ENCODE data around the gene PTH2R.
"Not testable (repeated sequence)": the region's sequence is repeated elsewhere in the genome, so short reads cannot be mapped to it uniquely, and the experiment has no call there.

Gene PTH2R

DNA sequence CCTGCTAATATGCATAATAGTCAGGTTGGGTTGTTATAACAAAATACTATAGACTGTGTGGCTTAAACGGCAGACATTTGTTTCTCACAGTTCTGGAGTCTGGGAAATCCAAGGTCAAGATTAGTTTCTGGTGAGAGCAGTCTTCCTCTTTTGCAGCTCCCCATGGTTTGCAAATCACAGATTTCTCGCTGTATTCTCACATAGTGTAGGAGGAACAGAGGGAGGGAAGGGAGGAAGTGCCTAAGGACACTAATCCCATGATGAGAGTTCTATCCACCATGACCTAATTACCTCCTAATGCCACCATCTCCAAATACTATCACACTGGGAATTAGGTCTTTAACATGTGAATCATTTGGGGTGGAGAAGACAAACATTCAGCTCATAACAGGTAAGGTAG, 20.1 kb upstream of the PTH2R start:
- no peak overlapping the region for H3K27ac ChIP-seq (ENCODE audit: low read depth, low read length)
- no peaks in the 10 kb centered on the region for H4K20me1 ChIP-seq (ENCODE audit: control insufficient read depth, insufficient read depth, low read depth, low read length)
- H3K9me3 ChIP-seq (ENCODE audit: control insufficient read depth, insufficient read depth, low read length), result no peaks in the 10 kb centered on the region
- no peaks in the 10 kb centered on the region for H3K36me3 ChIP-seq (ENCODE audit: control insufficient read depth, low read length)
- H3K9me2 ChIP-seq (replicated peaks; ENCODE audit: control insufficient read depth, low read length), result no peaks in the 10 kb centered on the region
- no peaks in the 10 kb centered on the region for H3K4me1 ChIP-seq (ENCODE audit: control insufficient read depth, low read length)
- H3K27me3 ChIP-seq (ENCODE audit: control insufficient read depth, low read length), result peaks cover 27% of the 10 kb centered on the region
- no peaks in the 10 kb centered on the region for H3K79me2 ChIP-seq (ENCODE audit: control insufficient read depth, low read length)
- H3F3A ChIP-seq (ENCODE audit: control insufficient read depth, insufficient read depth), result no peaks in the 10 kb centered on the region
- TF ChIP-seq, protein P1, sequence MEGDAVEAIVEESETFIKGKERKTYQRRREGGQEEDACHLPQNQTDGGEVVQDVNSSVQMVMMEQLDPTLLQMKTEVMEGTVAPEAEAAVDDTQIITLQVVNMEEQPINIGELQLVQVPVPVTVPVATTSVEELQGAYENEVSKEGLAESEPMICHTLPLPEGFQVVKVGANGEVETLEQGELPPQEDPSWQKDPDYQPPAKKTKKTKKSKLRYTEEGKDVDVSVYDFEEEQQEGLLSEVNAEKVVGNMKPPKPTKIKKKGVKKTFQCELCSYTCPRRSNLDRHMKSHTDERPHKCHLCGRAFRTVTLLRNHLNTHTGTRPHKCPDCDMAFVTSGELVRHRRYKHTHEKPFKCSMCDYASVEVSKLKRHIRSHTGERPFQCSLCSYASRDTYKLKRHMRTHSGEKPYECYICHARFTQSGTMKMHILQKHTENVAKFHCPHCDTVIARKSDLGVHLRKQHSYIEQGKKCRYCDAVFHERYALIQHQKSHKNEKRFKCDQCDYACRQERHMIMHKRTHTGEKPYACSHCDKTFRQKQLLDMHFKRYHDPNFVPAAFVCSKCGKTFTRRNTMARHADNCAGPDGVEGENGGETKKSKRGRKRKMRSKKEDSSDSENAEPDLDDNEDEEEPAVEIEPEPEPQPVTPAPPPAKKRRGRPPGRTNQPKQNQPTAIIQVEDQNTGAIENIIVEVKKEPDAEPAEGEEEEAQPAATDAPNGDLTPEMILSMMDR (IDR thresholded peaks at IDR 0.05; ENCODE audit: low read depth, low read length, poor library complexity, severe bottlenecking), result no peak
- no peak overlapping the region for H3K4me3 ChIP-seq (ENCODE audit: low read length)
- H3K4me2 ChIP-seq (ENCODE audit: low read length), result no peak overlapping the region

DNA sequence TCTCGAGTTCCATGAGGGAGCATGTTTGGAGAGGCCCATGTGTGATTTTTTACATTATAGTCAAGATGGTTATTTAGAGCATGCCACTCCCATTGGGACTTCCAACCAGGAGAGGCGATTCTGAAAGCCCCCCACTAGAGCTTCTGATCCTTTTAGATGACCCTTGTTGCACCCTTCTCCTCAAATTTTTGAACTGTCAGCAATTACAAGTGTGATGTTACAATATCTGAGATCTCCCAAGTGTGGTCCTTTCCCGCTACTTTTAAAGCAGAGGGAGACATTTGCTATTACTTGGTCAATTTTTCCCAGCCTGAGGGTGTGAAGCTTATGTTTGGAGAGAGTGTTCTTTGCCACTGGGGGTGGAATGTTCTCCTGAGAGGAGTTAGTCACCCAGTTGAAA, 16.7 kb upstream of the PTH2R start:
- H3F3A ChIP-seq (ENCODE audit: control insufficient read depth, insufficient read depth), result no peaks in the 10 kb centered on the region
- no peaks in the 10 kb centered on the region for H3K36me3 ChIP-seq (ENCODE audit: control insufficient read depth, low read length)
- no peaks in the 10 kb centered on the region for H4K20me1 ChIP-seq (ENCODE audit: control insufficient read depth, insufficient read depth, low read depth, low read length)
- no peak overlapping the region for H3K27ac ChIP-seq (ENCODE audit: low read depth, low read length)
- 0 out of 2 replicates have a peak, but pooled peaks cover 3% of the 10 kb centered on the region for H3K27me3 ChIP-seq (ENCODE audit: control insufficient read depth, low read length)
- TF ChIP-seq, protein P1 (IDR thresholded peaks at IDR 0.05; ENCODE audit: low read depth, low read length, poor library complexity, severe bottlenecking), result no peak
- no peak for TF ChIP-seq EZH2phosphoT487 (IDR thresholded peaks at IDR 0.05; ENCODE audit: borderline replicate concordance, low read length)
- H3K9me2 ChIP-seq (replicated peaks; ENCODE audit: control insufficient read depth, low read length), result no peaks in the 10 kb centered on the region
- H3K4me1 ChIP-seq (ENCODE audit: control insufficient read depth, low read length), result no peaks in the 10 kb centered on the region
- peaks cover 7% of the 10 kb centered on the region; the same call in 1 of the 2 replicates for H3K9me3 ChIP-seq (ENCODE audit: control insufficient read depth, insufficient read depth, low read length)
- no peak overlapping the region for H3K4me2 ChIP-seq (ENCODE audit: low read length)
- H3K79me2 ChIP-seq (ENCODE audit: control insufficient read depth, low read length), result no peaks in the 10 kb centered on the region
- H3K4me3 ChIP-seq (ENCODE audit: low read length), result no peak overlapping the region

DNA sequence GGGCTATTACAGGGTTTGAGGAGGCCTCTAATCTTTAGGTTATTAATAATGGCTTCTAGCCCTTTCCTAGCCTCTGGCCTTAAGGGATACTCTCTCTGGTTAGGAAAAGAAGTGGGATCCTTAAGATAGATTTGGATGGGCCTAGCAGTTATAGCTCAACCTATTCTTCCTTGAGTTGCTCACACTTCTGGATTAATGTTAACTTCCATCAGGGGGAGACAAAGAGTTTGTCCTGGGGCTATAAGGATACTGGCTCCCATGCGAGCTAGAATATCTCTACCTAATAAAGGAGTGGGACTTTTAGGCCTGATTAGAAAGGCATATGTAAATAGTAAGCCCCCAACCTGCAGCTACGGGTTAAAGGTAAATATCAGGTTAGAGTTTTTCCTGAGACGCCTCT, 14.3 kb upstream of the PTH2R start:
- Histone ChIP-seq H3K4me2 (ENCODE audit: low read length) (no peak overlapping the region), H3K4me1 (ENCODE audit: control insufficient read depth, low read length) (no peaks in the 10 kb centered on the region), H3K27ac (ENCODE audit: low read depth, low read length) (no peak overlapping the region), H3K9me3 (ENCODE audit: control insufficient read depth, insufficient read depth, low read length) (peaks cover 7% of the 10 kb centered on the region; the same call in 1 of the 2 replicates), H3F3A (ENCODE audit: control insufficient read depth, insufficient read depth) (no peaks in the 10 kb centered on the region), H3K79me2 (ENCODE audit: control insufficient read depth, low read length) (no peaks in the 10 kb centered on the region), H3K9me2 (replicated peaks; ENCODE audit: control insufficient read depth, low read length) (no peaks in the 10 kb centered on the region), H3K4me3 (ENCODE audit: low read length) (no peak overlapping the region), H3K36me3 (ENCODE audit: control insufficient read depth, low read length) (no peaks in the 10 kb centered on the region), H4K20me1 (ENCODE audit: control insufficient read depth, insufficient read depth, low read depth, low read length) (no peaks in the 10 kb centered on the region), H3K27me3 (ENCODE audit: control insufficient read depth, low read length) (no peaks in the 10 kb centered on the region)
- TF ChIP-seq, protein P1 (IDR thresholded peaks at IDR 0.05; ENCODE audit: low read depth, low read length, poor library complexity, severe bottlenecking), result no peak

DNA sequence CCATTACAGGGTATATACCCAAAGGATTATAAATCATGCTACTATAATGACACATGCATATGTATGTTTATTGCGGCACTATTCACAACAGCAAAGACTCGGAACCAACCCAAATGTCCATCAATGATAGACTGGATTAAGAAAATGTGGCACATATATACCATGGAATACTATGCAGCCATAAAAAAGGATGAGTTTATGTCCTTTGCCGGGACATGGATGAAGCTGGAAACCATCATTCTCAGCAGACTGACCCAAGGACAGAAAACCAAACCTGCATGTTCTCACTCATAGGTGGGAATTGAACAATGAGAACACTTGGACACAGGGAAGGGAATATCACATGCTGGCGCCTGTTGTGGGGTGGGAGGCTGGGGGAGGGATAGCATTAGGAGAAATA, 9.8 kb upstream of the PTH2R start:
- not testable (repeated sequence) for H3K4me2 ChIP-seq (ENCODE audit: low read length); H3K9me3 ChIP-seq (ENCODE audit: control insufficient read depth, insufficient read depth, low read length); H3K36me3 ChIP-seq (ENCODE audit: control insufficient read depth, low read length); H3K79me2 ChIP-seq (ENCODE audit: control insufficient read depth, low read length); H3K9me2 ChIP-seq (replicated peaks; ENCODE audit: control insufficient read depth, low read length); H3K27ac ChIP-seq (ENCODE audit: low read depth, low read length); H3K4me1 ChIP-seq (ENCODE audit: control insufficient read depth, low read length); H4K20me1 ChIP-seq (ENCODE audit: control insufficient read depth, insufficient read depth, low read depth, low read length); H3K27me3 ChIP-seq (ENCODE audit: control insufficient read depth, low read length); H3F3A ChIP-seq (ENCODE audit: control insufficient read depth, insufficient read depth); H3K4me3 ChIP-seq (ENCODE audit: low read length)

Measured in DOHH2 (cell line).